IPS-15b (cell line): ENCODE results near the gene RPS6KA5.

Experiments
- H3K27me3 ChIP-seq: one replicate; pipeline ENCODE4 v1.6.1; 2013; ENCODE audit warnings: low read length; ENCODE audit not compliant: control insufficient read depth, insufficient read depth
- H3K36me3 ChIP-seq: one replicate; pipeline ENCODE4 v1.6.1; 2013; ENCODE audit warnings: low read length; ENCODE audit not compliant: control insufficient read depth, insufficient read depth
- H3K4me1 ChIP-seq: one replicate; pipeline ENCODE4 v1.6.1; 2013; ENCODE audit warnings: mild to moderate bottlenecking, low read length; ENCODE audit not compliant: control insufficient read depth, insufficient read depth
- H3K4me3 ChIP-seq: one replicate; pipeline ENCODE4 v1.5.1; 2013; ENCODE audit warnings: low read depth, low read length
- H3K9ac ChIP-seq: one replicate; pipeline ENCODE4 v1.6.1; 2013; ENCODE audit warnings: low read depth, mild to moderate bottlenecking, low read length
- H3K9me3 ChIP-seq: one replicate; pipeline ENCODE4 v1.6.1; 2013; ENCODE audit warnings: mild to moderate bottlenecking, low read length; ENCODE audit not compliant: control insufficient read depth, insufficient read depth

RPS6KA5 gene

GRCh38 chr14:90907178-90907577 is 153.3 kb downstream of the RPS6KA5 start:
- H3K9ac ChIP-seq, result no peak overlapping the region
- no peaks in the 10 kb centered on the region for H3K36me3 ChIP-seq
- H3K4me1 ChIP-seq, result no peaks in the 10 kb centered on the region
- no peaks in the 10 kb centered on the region for H3K27me3 ChIP-seq
- H3K9me3 ChIP-seq, result no peaks in the 10 kb centered on the region
- H3K4me3 ChIP-seq, result no peak overlapping the region

GRCh38 chr14:90905531-90905930 is 154.9 kb downstream of the RPS6KA5 start:
- H3K27me3 ChIP-seq, result no peaks in the 10 kb centered on the region
- no peaks in the 10 kb centered on the region for H3K9me3 ChIP-seq
- no peaks in the 10 kb centered on the region for H3K4me1 ChIP-seq
- H3K36me3 ChIP-seq, result no peaks in the 10 kb centered on the region
- no peak overlapping the region for H3K9ac ChIP-seq
- H3K4me3 ChIP-seq, result no peak overlapping the region

- no peaks in the 10 kb centered on the region for H3K36me3 ChIP-seq
- no peaks in the 10 kb centered on the region for H3K27me3 ChIP-seq
- H3K9me3 ChIP-seq, result no peaks in the 10 kb centered on the region
- no peak overlapping the region for H3K9ac ChIP-seq
- H3K4me3 ChIP-seq, result no peak overlapping the region
- H3K4me1 ChIP-seq, result no peaks in the 10 kb centered on the region
Observed at GRCh38 chr14:90903101-90903500, 157.3 kb downstream of the RPS6KA5 start.

DNA sequence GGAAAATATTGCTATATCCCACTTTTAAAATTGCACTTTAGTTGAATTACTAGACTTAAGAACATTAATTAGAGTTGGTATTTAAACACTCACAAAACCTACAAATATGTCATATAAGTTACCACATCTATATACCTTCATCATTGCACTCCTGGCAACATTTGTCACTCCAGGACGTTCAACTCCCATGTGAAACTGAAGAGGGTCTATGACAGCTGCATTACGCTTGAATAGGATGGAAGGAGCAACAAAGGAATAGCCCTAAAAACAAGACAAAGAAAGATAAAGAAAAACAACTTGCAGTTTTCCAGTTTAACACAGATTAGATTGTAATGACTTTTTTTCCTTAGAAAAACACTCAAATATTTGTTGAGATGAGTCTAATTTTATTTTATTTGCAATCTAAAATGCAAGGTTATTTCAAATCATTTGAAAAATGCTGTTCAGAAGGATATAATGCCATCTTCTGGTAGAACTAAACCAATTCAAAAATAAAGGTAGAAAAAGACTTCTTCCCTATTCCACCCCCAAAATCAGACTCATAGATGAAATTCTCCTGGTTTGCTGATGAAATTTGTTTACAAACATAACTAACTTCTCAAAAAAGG is 159.9 kb downstream of the RPS6KA5 start:
- Histone ChIP-seq H3K27me3 (no peaks in the 10 kb centered on the region), H3K9me3 (no peaks in the 10 kb centered on the region), H3K4me1 (no peaks in the 10 kb centered on the region), H3K4me3 (no peak overlapping the region), H3K36me3 (no peaks in the 10 kb centered on the region), H3K9ac (no peak overlapping the region)

DNA sequence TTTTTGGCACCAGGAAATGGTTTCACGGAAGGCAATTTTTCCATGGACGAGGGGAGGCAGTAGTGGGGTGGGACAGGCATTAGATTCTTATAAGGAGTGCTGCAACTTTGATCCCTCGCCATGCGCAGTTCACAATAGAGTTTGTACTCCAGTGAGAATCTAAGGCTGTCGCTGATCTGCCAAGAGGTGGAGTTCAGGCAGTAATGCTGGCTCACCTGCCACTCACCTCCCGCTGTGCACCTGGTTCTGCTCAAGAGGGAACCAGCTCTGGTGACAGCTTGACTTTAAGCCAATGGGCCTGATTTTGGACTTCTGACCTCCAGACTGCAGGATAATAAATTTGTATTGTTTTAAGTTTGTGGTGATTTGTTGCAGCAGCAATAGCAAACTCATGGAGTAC is 163.4 kb downstream of the RPS6KA5 start:
- H3K4me3 ChIP-seq, result no peak overlapping the region
- no peaks in the 10 kb centered on the region for H3K9me3 ChIP-seq
- no peak overlapping the region for H3K9ac ChIP-seq
- no peaks in the 10 kb centered on the region for H3K36me3 ChIP-seq
- H3K4me1 ChIP-seq, result no peaks in the 10 kb centered on the region
- H3K27me3 ChIP-seq, result no peaks in the 10 kb centered on the region

DNA sequence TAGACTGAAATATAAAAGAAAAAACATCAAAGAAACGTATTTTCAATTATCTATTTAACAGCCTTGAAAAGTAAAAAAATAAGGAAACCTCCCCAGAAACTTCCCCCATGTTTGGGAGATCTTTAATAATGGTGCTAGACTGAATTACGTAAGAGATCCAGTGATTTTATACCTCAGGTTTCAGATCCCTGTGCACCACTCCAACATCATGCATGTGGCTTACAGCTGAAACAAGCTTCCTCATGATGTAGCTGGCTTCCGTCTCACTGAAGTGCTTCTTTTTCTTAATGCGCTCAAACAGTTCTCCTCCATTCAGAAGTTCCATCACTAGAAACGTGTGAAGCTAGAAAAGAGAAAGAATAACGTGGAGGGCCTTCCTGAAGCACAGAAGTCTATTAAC is 166.2 kb downstream of the RPS6KA5 start:
- Histone ChIP-seq H3K4me1 (no peaks in the 10 kb centered on the region), H3K9me3 (no peaks in the 10 kb centered on the region), H3K9ac (no peak overlapping the region), H3K4me3 (no peak overlapping the region), H3K27me3 (no peaks in the 10 kb centered on the region), H3K36me3 (no peaks in the 10 kb centered on the region)

- H3K27me3 ChIP-seq, result no peaks in the 10 kb centered on the region
- H3K4me3 ChIP-seq, result no peak overlapping the region
- no peaks in the 10 kb centered on the region for H3K36me3 ChIP-seq
- H3K4me1 ChIP-seq, result no peaks in the 10 kb centered on the region
- H3K9ac ChIP-seq, result no peak overlapping the region
- H3K9me3 ChIP-seq, result no peaks in the 10 kb centered on the region
Observed at GRCh38 chr14:90893510-90893909, 166.9 kb downstream of the RPS6KA5 start.

GRCh38 chr14:90892970-90893369 is 167.5 kb downstream of the RPS6KA5 start:
- Histone ChIP-seq H3K4me3 (no peak overlapping the region), H3K9me3 (no peaks in the 10 kb centered on the region), H3K27me3 (no peaks in the 10 kb centered on the region), H3K36me3 (no peaks in the 10 kb centered on the region), H3K4me1 (no peaks in the 10 kb centered on the region), H3K9ac (no peak overlapping the region)

- H3K4me3 ChIP-seq, result no peak overlapping the region
- H3K4me1 ChIP-seq, result no peaks in the 10 kb centered on the region
- no peaks in the 10 kb centered on the region for H3K9me3 ChIP-seq
- H3K36me3 ChIP-seq, result no peaks in the 10 kb centered on the region
- no peaks in the 10 kb centered on the region for H3K27me3 ChIP-seq
- no peak overlapping the region for H3K9ac ChIP-seq
Observed at GRCh38 chr14:90891326-90891725, 169.1 kb downstream of the RPS6KA5 start.

- Histone ChIP-seq H3K4me1 (no peaks in the 10 kb centered on the region), H3K9me3 (no peaks in the 10 kb centered on the region), H3K9ac (no peak overlapping the region), H3K4me3 (no peak overlapping the region), H3K27me3 (no peaks in the 10 kb centered on the region), H3K36me3 (no peaks in the 10 kb centered on the region)
Observed at GRCh38 chr14:90890322-90891020, 170.0 kb downstream of the RPS6KA5 start.

- peaks cover 8% of the 10 kb centered on the region for H3K4me1 ChIP-seq
- H3K36me3 ChIP-seq, result no peaks in the 10 kb centered on the region
- no peaks in the 10 kb centered on the region for H3K27me3 ChIP-seq
- no peak overlapping the region for H3K9ac ChIP-seq
- no peaks in the 10 kb centered on the region for H3K9me3 ChIP-seq
- H3K4me3 ChIP-seq, result no peak overlapping the region
Observed at GRCh38 chr14:90886297-90886815, 174.1 kb downstream of the RPS6KA5 start.

DNA sequence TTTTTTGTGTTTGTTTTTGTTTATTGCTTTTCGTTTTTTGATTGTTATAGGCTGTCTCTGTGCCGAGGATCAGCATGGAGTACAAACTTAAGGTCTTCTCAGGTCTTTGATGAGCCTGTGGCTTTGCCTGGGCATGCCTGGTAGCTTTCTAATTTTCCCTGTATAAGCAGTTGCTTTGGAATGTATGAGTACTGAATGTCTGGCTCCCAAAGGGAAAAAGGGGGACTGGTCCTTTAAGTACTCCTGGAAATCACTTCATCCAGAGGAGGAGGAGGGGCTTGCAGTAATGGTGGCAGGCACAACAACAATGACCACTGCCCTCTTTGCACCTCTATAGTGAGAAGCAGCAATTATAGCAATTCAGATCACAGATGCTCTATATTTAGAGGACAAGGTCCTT is 176.7 kb downstream of the RPS6KA5 start:
- Histone ChIP-seq H3K4me3 (no peak overlapping the region), H3K36me3 (no peaks in the 10 kb centered on the region), H3K4me1 (peaks cover 8% of the 10 kb centered on the region), H3K27me3 (no peaks in the 10 kb centered on the region), H3K9me3 (no peaks in the 10 kb centered on the region), H3K9ac (no peak overlapping the region)
